ENCODE data around the gene TUBB.

The TUBB gene

GRCh38 chr6:30735668-30736314 lies 15.6 kb downstream of the TUBB start:
- Histone ChIP-seq H3K27ac (ENCODE audit: extremely low read depth, low read depth, low read length) (no peak overlapping the region), H3K4me3 (ENCODE audit: low read depth, low read length) (no peak overlapping the region), H3K9me3 (ENCODE audit: control insufficient read depth, insufficient read depth, low read depth, low read length) (no peaks in the 10 kb centered on the region), H3K4me1 (ENCODE audit: control insufficient read depth, insufficient read depth, low read length) (no peaks in the 10 kb centered on the region), H3K36me3 (ENCODE audit: control insufficient read depth in 2 of 2, insufficient read depth in 1 of 2, low read length in 2 of 2) (peaks cover 64 to 90% of the 10 kb centered on the region in 2 experiments; a peak in 2 of 3 replicates)
- ChIA-PET CTCF (interaction anchor here (0.7 to 1.1 kb wide), 5 partner anchors 11 to 367 kb away, joined by 3 to 4 read pairs (median 3); no protein-coding TSS in a partner anchor), POLR2A (interaction anchor here (0.6 to 1.8 kb wide), 6 partner anchors 9 to 192 kb away, joined by 3 to 7 read pairs (median 4); partner anchors contain the start of genes IER3 and MDC1)
- no peak for TF ChIP-seq ZNF266 (tag by site-specific recombination; IDR thresholded peaks at IDR 0.05; ENCODE audit: low read depth)
- no peak for TF ChIP-seq ZNF830 (tag by site-specific recombination; IDR thresholded peaks at IDR 0.05; ENCODE audit: low read depth)
- no peak for TF ChIP-seq ZNF292 (tag by site-specific recombination; IDR thresholded peaks at IDR 0.05; ENCODE audit: borderline replicate concordance, low read depth)
- no peak for TF ChIP-seq ZNF391 (tag by site-specific recombination; IDR thresholded peaks at IDR 0.05; ENCODE audit: borderline replicate concordance, low read depth)
- TF ChIP-seq EGR2 (tag by site-specific recombination; IDR thresholded peaks at IDR 0.05; ENCODE audit: low read depth): no peak
- TF ChIP-seq ZNF571 (tag by site-specific recombination; IDR thresholded peaks at IDR 0.05): no peak

GRCh38 chr6:30738532-30738931 lies 18.4 kb downstream of the TUBB start:
- H3K36me3 ChIP-seq (ENCODE audit: control insufficient read depth in 2 of 2, insufficient read depth in 1 of 2, low read length in 2 of 2): peaks cover 51 to 75% of the 10 kb centered on the region in 2 experiments; a peak in 2 of 3 replicates
- no peaks in the 10 kb centered on the region for H3K4me1 ChIP-seq (ENCODE audit: control insufficient read depth, insufficient read depth, low read length)
- ChIA-PET POLR2A (interaction anchor here (0.7 to 1.6 kb wide), 3 partner anchors 10 to 43 kb away, joined by 3 to 5 read pairs (median 4); no protein-coding TSS in a partner anchor), CTCF (interaction anchor here (0.6 to 2.9 kb wide), 9 partner anchors 8 to 351 kb away, joined by 4 to 22 read pairs (median 5); no protein-coding TSS in a partner anchor)
- H3K4me3 ChIP-seq (ENCODE audit: low read depth, low read length): no peak overlapping the region
- TF ChIP-seq KLF10 (tag by site-specific recombination; IDR thresholded peaks at IDR 0.05): no peak
- no peak for TF ChIP-seq ZNF354C (tag by site-specific recombination; IDR thresholded peaks at IDR 0.05; ENCODE audit: borderline replicate concordance, low read depth)
- no peak overlapping the region for H3K27ac ChIP-seq (ENCODE audit: extremely low read depth, low read depth, low read length)
- no peaks in the 10 kb centered on the region for H3K9me3 ChIP-seq (ENCODE audit: control insufficient read depth, insufficient read depth, low read depth, low read length)

- TF ChIP-seq ZNF660 (tag by site-specific recombination; IDR thresholded peaks at IDR 0.05) (no peak), ZNF2 (tag by site-specific recombination; IDR thresholded peaks at IDR 0.05) (no peak), ZSCAN30 (tag by site-specific recombination; IDR thresholded peaks at IDR 0.05) (no peak), KLF8 (tag by site-specific recombination; IDR thresholded peaks at IDR 0.05) (no peak), ZNF292 (tag by site-specific recombination; IDR thresholded peaks at IDR 0.05; ENCODE audit: borderline replicate concordance, low read depth) (no peak), SCRT2 (tag by site-specific recombination; IDR thresholded peaks at IDR 0.05) (no peak), ZNF530 (tag by site-specific recombination; IDR thresholded peaks at IDR 0.05; ENCODE audit: low read depth) (no peak), GLIS2 (tag by site-specific recombination; IDR thresholded peaks at IDR 0.05) (no peak), ZNF223 (tag by site-specific recombination; IDR thresholded peaks at IDR 0.05) (no peak), ZNF768 (tag by site-specific recombination; IDR thresholded peaks at IDR 0.05) (no peak), GLI4 (tag by site-specific recombination; IDR thresholded peaks at IDR 0.05) (no peak), ZNF792 (tag by site-specific recombination; IDR thresholded peaks at IDR 0.05) (no peak), BCL6B (tag by site-specific recombination; IDR thresholded peaks at IDR 0.05) (no peak)
- no peaks in the 10 kb centered on the region for H3K4me1 ChIP-seq (ENCODE audit: control insufficient read depth, insufficient read depth, low read length)
Measured at GRCh38 chr6:30740540-30740870, 20.4 kb downstream of the TUBB start.

More at GRCh38 chr6:30740540-30740870, 20.4 kb downstream of the TUBB start:
- Histone ChIP-seq H3K9me3 (ENCODE audit: control insufficient read depth, insufficient read depth, low read depth, low read length) (no peaks in the 10 kb centered on the region), H3K27ac (ENCODE audit: extremely low read depth, low read depth, low read length) (no peak overlapping the region), H3K36me3 (ENCODE audit: control insufficient read depth in 2 of 2, insufficient read depth in 1 of 2, low read length in 2 of 2) (peaks cover 33 to 57% of the 10 kb centered on the region in 2 experiments; a peak in 2 of 3 replicates), H3K4me3 (ENCODE audit: low read depth, low read length) (no peak overlapping the region)
- CTCF ChIA-PET: interaction anchor here (0.6 to 2.9 kb wide), 5 partner anchors 10 to 65 kb away, joined by 3 to 22 read pairs (median 7); no protein-coding TSS in a partner anchor
- POLR2A ChIA-PET: interaction anchor here (0.6 to 1.9 kb wide), 6 partner anchors 9 to 58 kb away, joined by 3 to 9 read pairs (median 6); no protein-coding TSS in a partner anchor
